Lower lobe of right lung (tissue), 2 donors: ENCODE measurements around the gene PIGT. TPM values are rescaled to one million over a fixed set of nuclear protein-coding genes. Genes with fewer than 3 reads are reported as not detected.

Experiments used
- ATAC-seq, 2 donors: fragments of 200-7000 bp; cut with Tn5 transposase; one replicate each; pipeline ENCODE4 v1.9.1; 2020 to 2022; ENCODE audit warnings: mild to moderate bottlenecking in 2 of 2, moderate library complexity in 2 of 2
- DNase-seq: peaks from one replicate; pipeline ENCODE4 v3.0.0-alpha.2; 2020
- H3K27ac ChIP-seq: fragments of 200-600 bp; one replicate; pipeline ENCODE4 v1.8.0; 2022
- H3K27me3 ChIP-seq: fragments of 200-600 bp; one replicate; pipeline ENCODE4 v1.8.0; 2022; ENCODE audit warnings: low read depth
- H3K36me3 ChIP-seq: fragments of 200-600 bp; one replicate; pipeline ENCODE4 v1.8.0; 2022; ENCODE audit warnings: mild to moderate bottlenecking
- H3K4me1 ChIP-seq: fragments of 200-600 bp; one replicate; pipeline ENCODE4 v1.8.0; 2022
- H3K4me3 ChIP-seq: fragments of 200-600 bp; one replicate; pipeline ENCODE4 v1.8.0; 2022; ENCODE audit warnings: mild to moderate bottlenecking
- H3K9me3 ChIP-seq: fragments of 200-600 bp; one replicate; pipeline ENCODE4 v1.8.0; 2022
- CTCF ChIP-seq: fragments of 200-600 bp; IDR thresholded peaks from one replicate; pipeline ENCODE4 v1.8.0; 2022; ENCODE audit warnings: antibody characterized with exemption, mild to moderate bottlenecking
- intact Hi-C: fragments of 100-400 bp; cut with DNase I; formaldehyde crosslinking; loops from one replicate; pipeline ENCODE4 v1.11.0; 2022
- total RNA-seq: library from RNA; stranded (reverse); fragmentation: NEBNext Ultra II Directional; extraction: Animal tissue kit (Norgen Biotek cat#: 25700); gene quantifications from one replicate; pipeline ENCODE4 v1.2.1, GENCODE V29; 2021
- donor health status: DM: no; HTN: yes; CAD: no; lungs with severe emphysema.

The PIGT gene
- total RNA-seq, 1 donor from 2014 or later = 78.7 TPM

- Histone ChIP-seq H3K27me3 (no peaks in the 10 kb centered on the region), H3K27ac (no peak overlapping the region), H3K36me3 (no peaks in the 10 kb centered on the region), H3K9me3 (no peaks in the 10 kb centered on the region), H3K4me1 (peaks cover 26% of the 10 kb centered on the region), H3K4me3 (no peak overlapping the region)
- ATAC-seq (no peak), DNase-seq (no peak)
- no peak for TF ChIP-seq CTCF
- intact Hi-C loops = no loop called here
These were observed 41.0 kb upstream of the PIGT start for GRCh38 chr20:45374966-45375365.

DNA sequence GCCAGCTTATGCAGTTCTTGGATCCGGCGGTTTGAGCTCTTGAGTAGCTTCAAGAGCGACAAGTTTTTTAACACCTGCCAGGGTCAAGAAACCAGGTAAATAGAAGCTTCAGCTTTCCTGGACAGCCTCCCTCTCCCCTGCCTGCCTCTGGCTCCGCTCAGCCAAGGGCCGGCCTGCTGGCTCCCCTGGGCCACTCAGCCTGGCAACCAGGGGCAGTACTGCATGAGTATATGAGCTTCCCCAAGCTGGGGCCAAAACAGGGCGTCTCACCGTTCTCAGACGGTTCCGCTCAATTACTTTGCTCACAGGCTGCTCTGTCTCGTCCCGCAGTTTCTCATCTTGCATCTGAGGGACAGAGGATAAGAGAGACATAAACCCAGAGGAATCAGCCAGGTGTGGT is 38.7 kb upstream of the PIGT start:
- DNase-seq (peak; percentile 66), ATAC-seq (peak; percentile 73 to 78)
- TF ChIP-seq CTCF = no peak
- no peaks in the 10 kb centered on the region for H3K27me3 ChIP-seq
- H3K9me3 ChIP-seq = no peaks in the 10 kb centered on the region
- no peak overlapping the region for H3K27ac ChIP-seq
- H3K4me3 ChIP-seq = no peak overlapping the region
- H3K4me1 ChIP-seq = peaks cover 23% of the 10 kb centered on the region
- H3K36me3 ChIP-seq = no peaks in the 10 kb centered on the region
- intact Hi-C loops = no loop called here

DNA sequence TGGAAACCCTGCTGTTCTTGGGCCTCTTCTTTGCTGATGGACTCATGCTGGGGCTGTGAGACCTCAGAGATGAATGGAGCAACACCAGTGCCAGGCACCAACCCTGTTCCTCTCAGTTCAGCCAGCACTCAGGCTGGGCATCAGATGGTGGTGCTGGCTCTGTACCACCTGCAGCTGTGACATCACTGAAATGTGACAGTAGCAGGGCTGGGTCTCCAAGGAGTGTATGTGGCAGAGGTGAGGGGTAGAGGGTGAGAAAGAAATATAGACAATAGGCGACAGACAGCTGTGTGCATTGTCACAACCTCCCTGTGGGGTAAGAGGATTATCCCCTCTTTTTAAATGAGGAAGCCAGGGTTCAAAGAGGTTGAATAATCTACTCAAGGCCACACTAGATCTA is 37.8 kb upstream of the PIGT start, which contains the start of gene TP53TG5:
Gene TP53TG5 (minus strand): TSS at position 135 of the 400 bp plus-strand sequence. CDS start 89 bp downstream, at position 46.
- no peaks in the 10 kb centered on the region for H3K9me3 ChIP-seq
- no peak within 1 kb of the TSS for H3K27ac ChIP-seq
- H3K4me1 ChIP-seq = peaks cover 14% of the 10 kb centered on the region
- ATAC-seq (no peak), DNase-seq (no peak)
- intact Hi-C loops = no loop called here
- no peaks in the 10 kb centered on the region for H3K36me3 ChIP-seq
- no peak within 1 kb of the TSS for H3K4me3 ChIP-seq
- no peak for TF ChIP-seq CTCF
- H3K27me3 ChIP-seq = no peaks in the 10 kb centered on the region

GRCh38 chr20:45387274-45387673 is 28.7 kb upstream of the PIGT start:
- H3K27me3 ChIP-seq = no peaks in the 10 kb centered on the region
- no peak overlapping the region for H3K4me3 ChIP-seq
- H3K36me3 ChIP-seq = no peaks in the 10 kb centered on the region
- DNase-seq = no peak
- intact Hi-C loops = loop anchor here (10.0 kb wide), 1 partner anchor 48 kb away; no protein-coding TSS in a partner anchor
- H3K4me1 ChIP-seq = no peaks in the 10 kb centered on the region
- no peak for TF ChIP-seq CTCF
- H3K27ac ChIP-seq = no peak overlapping the region
- no peaks in the 10 kb centered on the region for H3K9me3 ChIP-seq
- no peak for ATAC-seq

- TF ChIP-seq CTCF = no peak
- H3K9me3 ChIP-seq = no peaks in the 10 kb centered on the region
- no peak overlapping the region for H3K4me3 ChIP-seq
- H3K27ac ChIP-seq = no peak overlapping the region
- no peaks in the 10 kb centered on the region for H3K27me3 ChIP-seq
- ATAC-seq (no peak), DNase-seq (no peak)
- no peaks in the 10 kb centered on the region for H3K36me3 ChIP-seq
- intact Hi-C loops = no loop called here
- H3K4me1 ChIP-seq = no peaks in the 10 kb centered on the region
These were observed 25.0 kb upstream of the PIGT start for GRCh38 chr20:45390931-45391330.

DNA sequence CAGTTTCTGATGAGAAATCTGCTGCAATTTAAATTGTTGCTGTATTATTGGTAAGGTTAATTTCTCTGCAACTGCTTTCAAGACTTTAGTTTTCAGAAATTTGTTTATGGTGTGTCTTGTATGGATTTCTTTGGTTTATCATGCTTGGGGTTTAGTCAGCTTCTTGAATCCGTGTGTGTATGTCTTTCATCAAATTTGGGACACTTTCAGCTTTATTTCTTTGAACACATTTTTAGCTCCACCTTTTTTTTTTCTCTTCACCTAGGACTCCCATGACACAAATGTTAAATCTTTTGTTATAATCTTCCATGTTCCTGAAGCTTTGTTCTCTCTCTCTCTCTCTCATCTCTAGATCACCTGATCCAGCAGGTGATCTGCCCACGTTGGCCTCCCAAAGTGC is 24.4 kb upstream of the PIGT start:
- no peak for TF ChIP-seq CTCF

More for the DNA sequence above, 24.4 kb upstream of the PIGT start:
- intact Hi-C loops = no loop called here
- DNase-seq (no peak), ATAC-seq (no peak)
- no peak overlapping the region for H3K27ac ChIP-seq
- no peaks in the 10 kb centered on the region for H3K27me3 ChIP-seq
- H3K36me3 ChIP-seq = no peaks in the 10 kb centered on the region
- no peaks in the 10 kb centered on the region for H3K4me1 ChIP-seq
- H3K4me3 ChIP-seq = no peak overlapping the region
- no peaks in the 10 kb centered on the region for H3K9me3 ChIP-seq
